ENCODE data around the gene PSMB9.

PSMB9 gene

DNA sequence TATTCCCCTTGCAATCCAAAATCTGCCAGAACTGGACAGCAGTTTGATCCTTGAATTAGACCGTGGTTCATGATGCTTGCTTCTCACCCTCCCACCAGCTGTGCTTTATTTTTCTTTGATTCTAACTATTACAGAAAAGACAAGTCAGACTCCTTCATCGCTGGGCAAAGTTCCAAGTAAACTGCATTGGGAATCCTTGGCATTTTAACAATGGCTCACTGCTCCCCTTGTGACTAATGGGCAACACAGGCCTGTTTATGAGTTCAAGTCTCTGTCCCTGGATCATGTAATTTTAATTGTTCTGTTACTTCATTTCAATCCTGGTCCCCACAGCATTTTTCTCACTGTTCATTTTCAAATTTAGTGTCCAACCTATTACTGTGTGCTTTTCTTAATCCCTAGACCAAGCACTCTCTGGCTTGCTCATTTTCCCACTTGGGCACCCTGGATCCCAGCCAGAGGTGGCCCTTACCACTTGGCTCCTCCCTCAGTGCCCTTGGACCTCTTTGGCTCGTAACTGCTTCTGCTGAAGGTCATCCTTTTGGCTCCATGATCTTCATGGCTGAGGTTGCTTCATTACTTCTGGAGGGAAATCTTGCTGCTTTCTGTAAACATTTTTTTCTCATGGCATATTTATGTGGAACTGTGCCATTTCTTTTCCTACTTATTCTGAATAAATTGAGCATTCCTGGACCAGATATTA is 32.8 kb downstream of the PSMB9 start:
- no peak overlapping the region for H3K4me3 ChIP-seq (ENCODE audit: low read length)
- TF ChIP-seq CTCF (IDR thresholded peaks at IDR 0.05; ENCODE audit: insufficient read depth, low read depth, low read length, missing control alignments) = no peak
- peak; percentile 67 for DNase-seq (ENCODE audit: low read depth)

GRCh38 chr6:32887616-32888015 is 33.6 kb downstream of the PSMB9 start:
- no peak for TF ChIP-seq CTCF (IDR thresholded peaks at IDR 0.05; ENCODE audit: insufficient read depth, low read depth, low read length, missing control alignments)
- H3K4me3 ChIP-seq (ENCODE audit: low read length) = no peak overlapping the region
- DNase-seq (ENCODE audit: low read depth) = no peak

DNA sequence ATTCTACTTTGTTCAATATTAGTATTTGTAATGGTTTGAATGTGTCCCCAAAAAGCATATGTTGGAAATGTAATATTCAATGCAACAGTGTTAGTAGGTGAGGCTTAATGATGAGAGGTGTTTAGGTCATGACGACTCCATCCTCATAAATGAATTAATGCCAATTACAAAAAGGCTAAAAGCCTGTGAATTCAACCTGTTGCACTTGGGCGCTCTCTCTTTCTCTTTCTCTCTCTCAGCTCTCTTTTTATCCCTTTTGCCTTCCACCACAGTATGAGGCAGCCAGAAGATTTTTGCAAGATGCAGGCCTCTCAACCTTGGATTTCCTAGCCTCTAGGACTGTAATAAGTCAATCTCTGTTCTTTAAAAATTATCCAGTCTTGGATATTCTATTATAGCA is 34.6 kb downstream of the PSMB9 start:
- no peak for DNase-seq (ENCODE audit: low read depth)
- TF ChIP-seq CTCF (IDR thresholded peaks at IDR 0.05; ENCODE audit: insufficient read depth, low read depth, low read length, missing control alignments) = no peak

DNA sequence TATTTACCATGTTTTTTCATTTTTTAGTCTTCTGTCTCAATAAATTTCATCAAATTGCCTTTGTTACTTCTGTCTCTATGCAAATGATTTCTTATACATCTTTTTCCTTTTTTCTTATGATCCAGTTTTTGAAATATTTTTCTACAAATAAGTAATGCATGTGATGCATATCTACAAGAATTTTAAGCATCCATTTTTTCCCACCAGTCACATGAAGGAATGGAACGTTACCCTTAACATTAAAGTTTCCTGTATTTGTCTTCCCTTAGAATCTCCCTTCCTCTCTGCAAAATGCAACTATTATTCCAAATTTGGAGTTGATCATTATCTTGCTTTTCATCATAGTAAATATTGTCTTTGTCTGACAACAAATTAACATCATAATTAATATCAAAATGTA is 35.5 kb downstream of the PSMB9 start:
- H3K4me3 ChIP-seq (ENCODE audit: low read length) = no peak overlapping the region
- TF ChIP-seq CTCF (IDR thresholded peaks at IDR 0.05; ENCODE audit: insufficient read depth, low read depth, low read length, missing control alignments) = no peak
- DNase-seq (ENCODE audit: low read depth) = no peak

More for the DNA sequence above, 34.6 kb downstream of the PSMB9 start:
- no peak overlapping the region for H3K4me3 ChIP-seq (ENCODE audit: low read length)

GRCh38 chr6:32890831-32891230 is 36.8 kb downstream of the PSMB9 start:
- no peak overlapping the region for H3K4me3 ChIP-seq (ENCODE audit: low read length)
- no peak for DNase-seq (ENCODE audit: low read depth)

GRCh38 chr6:32894085-32895005 is 40.4 kb downstream of the PSMB9 start:
- H3K4me3 ChIP-seq (ENCODE audit: low read length) = peak overlapping the region; percentile 92
- peak; percentile 92 for DNase-seq (ENCODE audit: low read depth)
- TF ChIP-seq CTCF (IDR thresholded peaks at IDR 0.05; ENCODE audit: insufficient read depth, low read depth, low read length, missing control alignments) = no peak

More at GRCh38 chr6:32890831-32891230, 36.8 kb downstream of the PSMB9 start:
- TF ChIP-seq CTCF (IDR thresholded peaks at IDR 0.05; ENCODE audit: insufficient read depth, low read depth, low read length, missing control alignments) = no peak

All from epithelial cell of esophagus (primary cell).